Muscle layer of colon (tissue), 2 donors: Measurements from ENCODE around the gene ARHGAP26.
"Not testable (repeated sequence)": the region's sequence is repeated elsewhere in the genome, so short reads cannot be mapped to it uniquely, and the experiment has no call there.

Experiments used
- H3K27ac ChIP-seq: one replicate; pipeline ENCODE4 v1.7.0; 2013; ENCODE audit warnings: low read depth, mild to moderate bottlenecking, low read length, moderate library complexity
- H3K27me3 ChIP-seq, 2 donors: one replicate each; pipeline ENCODE4 v1.7.0; 2013; ENCODE audit warnings: low read length in 2 of 2, mild to moderate bottlenecking in 2 of 2; ENCODE audit not compliant: insufficient read depth in 2 of 2, control insufficient read depth in 1 of 2
- H3K36me3 ChIP-seq: one replicate; pipeline ENCODE4 v1.7.0; 2013; ENCODE audit warnings: mild to moderate bottlenecking, low read length; ENCODE audit not compliant: insufficient read depth
- H3K4me1 ChIP-seq: one replicate; pipeline ENCODE4 v1.7.0; 2013; ENCODE audit warnings: mild to moderate bottlenecking, low read length; ENCODE audit not compliant: insufficient read depth
- H3K4me3 ChIP-seq, 2 donors: one replicate each; pipeline ENCODE4 v1.7.0; 2013; ENCODE audit warnings: low read length in 2 of 2, low read depth in 1 of 2, mild to moderate bottlenecking in 1 of 2, moderate library complexity in 1 of 2
- H3K9ac ChIP-seq: one replicate; pipeline ENCODE4 v1.7.0; 2013; ENCODE audit warnings: low read length
- H3K9me3 ChIP-seq: one replicate; pipeline ENCODE4 v1.7.0; 2013; ENCODE audit warnings: mild to moderate bottlenecking, low read length
- donor health status: abdominal sarcoma.
- donor health status: Adenocarcinoma of cecum.

The ARHGAP26 gene

GRCh38 chr5:143090044-143090443 is 319.9 kb downstream of the ARHGAP26 start:
- not testable (repeated sequence) for H3K9me3 ChIP-seq, H3K27ac ChIP-seq, H3K9ac ChIP-seq, H3K4me3 ChIP-seq, H3K36me3 ChIP-seq, H3K27me3 ChIP-seq
- peaks cover 17% of the 10 kb centered on the region for H3K4me1 ChIP-seq

GRCh38 chr5:143092711-143093451 is 322.7 kb downstream of the ARHGAP26 start:
- H3K9ac ChIP-seq, H3K4me3 ChIP-seq, H3K9me3 ChIP-seq, H3K36me3 ChIP-seq, H3K27ac ChIP-seq, H3K4me1 ChIP-seq, H3K27me3 ChIP-seq: not testable (repeated sequence)

GRCh38 chr5:143093452-143094086 is 323.4 kb downstream of the ARHGAP26 start:
- Histone ChIP-seq H3K9me3 (no peaks in the 10 kb centered on the region), H3K4me3 (peak overlapping the region in 1 of 2 donors; percentile 32), H3K27ac (no peak overlapping the region), H3K9ac (peak overlapping the region; percentile 21), H3K4me1 (no peaks in the 10 kb centered on the region), H3K36me3 (no peaks in the 10 kb centered on the region), H3K27me3 (no peaks in the 10 kb centered on the region)

- Histone ChIP-seq H3K36me3 (no peaks in the 10 kb centered on the region), H3K27me3 (no peaks in the 10 kb centered on the region), H3K9me3 (no peaks in the 10 kb centered on the region), H3K4me1 (no peaks in the 10 kb centered on the region), H3K9ac (peak overlapping the region; percentile 21), H3K4me3 (peak overlapping the region in 1 of 2 donors; percentile 32), H3K27ac (no peak overlapping the region)
These were observed 323.9 kb downstream of the ARHGAP26 start for GRCh38 chr5:143094087-143094521.

GRCh38 chr5:143094608-143095007 is 324.4 kb downstream of the ARHGAP26 start:
- H3K27me3 ChIP-seq, H3K36me3 ChIP-seq, H3K9me3 ChIP-seq, H3K9ac ChIP-seq, H3K4me1 ChIP-seq, H3K27ac ChIP-seq: not testable (repeated sequence)
- peak overlapping the region in 1 of 2 donors; percentile 32 for H3K4me3 ChIP-seq

- H3K4me3 ChIP-seq: no peak overlapping the region
- no peaks in the 10 kb centered on the region for H3K9me3 ChIP-seq
- no peaks in the 10 kb centered on the region for H3K36me3 ChIP-seq
- no peak overlapping the region for H3K9ac ChIP-seq
- no peaks in the 10 kb centered on the region for H3K27me3 ChIP-seq
- H3K27ac ChIP-seq: no peak overlapping the region
- H3K4me1 ChIP-seq: no peaks in the 10 kb centered on the region
These were observed 330.9 kb downstream of the ARHGAP26 start for GRCh38 chr5:143101121-143101520.

GRCh38 chr5:143101725-143102386 is 331.7 kb downstream of the ARHGAP26 start:
- Histone ChIP-seq H3K4me1 (no peaks in the 10 kb centered on the region), H3K27me3 (no peaks in the 10 kb centered on the region), H3K36me3 (no peaks in the 10 kb centered on the region), H3K9ac (no peak overlapping the region), H3K4me3 (no peak overlapping the region), H3K9me3 (no peaks in the 10 kb centered on the region), H3K27ac (no peak overlapping the region)

GRCh38 chr5:143102411-143102810 is 332.2 kb downstream of the ARHGAP26 start:
- no peak overlapping the region for H3K9ac ChIP-seq
- no peaks in the 10 kb centered on the region for H3K36me3 ChIP-seq
- H3K4me1 ChIP-seq: no peaks in the 10 kb centered on the region
- no peak overlapping the region for H3K4me3 ChIP-seq
- no peaks in the 10 kb centered on the region for H3K9me3 ChIP-seq
- H3K27me3 ChIP-seq: no peaks in the 10 kb centered on the region
- no peak overlapping the region for H3K27ac ChIP-seq

- H3K9ac ChIP-seq: no peak overlapping the region
- no peaks in the 10 kb centered on the region for H3K4me1 ChIP-seq
- H3K4me3 ChIP-seq: no peak overlapping the region
- no peaks in the 10 kb centered on the region for H3K9me3 ChIP-seq
- H3K36me3 ChIP-seq: no peaks in the 10 kb centered on the region
- no peaks in the 10 kb centered on the region for H3K27me3 ChIP-seq
- no peak overlapping the region for H3K27ac ChIP-seq
These were observed 335.2 kb downstream of the ARHGAP26 start for GRCh38 chr5:143105216-143105905.

- Histone ChIP-seq H3K36me3 (no peaks in the 10 kb centered on the region), H3K9me3 (no peaks in the 10 kb centered on the region), H3K27me3 (no peaks in the 10 kb centered on the region), H3K27ac (no peak overlapping the region), H3K4me1 (peaks cover 4% of the 10 kb centered on the region), H3K9ac (no peak overlapping the region), H3K4me3 (no peak overlapping the region)
These were observed 336.0 kb downstream of the ARHGAP26 start for GRCh38 chr5:143106174-143106573.

- Histone ChIP-seq H3K4me1 (peaks cover 4% of the 10 kb centered on the region), H3K9me3 (no peaks in the 10 kb centered on the region), H3K9ac (no peak overlapping the region), H3K36me3 (no peaks in the 10 kb centered on the region), H3K4me3 (no peak overlapping the region), H3K27me3 (no peaks in the 10 kb centered on the region), H3K27ac (no peak overlapping the region)
These were observed 338.4 kb downstream of the ARHGAP26 start for GRCh38 chr5:143108498-143109128.
